AG04450 (cell line): Measurements from ENCODE around the gene GPR4. TPM values are rescaled to one million over a fixed set of nuclear protein-coding genes. Genes with fewer than 3 reads are reported as not detected.

Experiments used
- CTCF ChIA-PET: fragments of 300-600, 350-600 bp; formaldehyde crosslinking; extraction: SDS; loops from one replicate; lab custom pipeline; 2022; ENCODE audit warnings: antibody characterized with exemption, inconsistent platforms; lab: Charles Lee
- POLR2A ChIA-PET: fragments of 350-600 bp; formaldehyde crosslinking; extraction: SDS; loops from one replicate; lab custom pipeline; 2021; ENCODE audit warnings: antibody characterized with exemption, inconsistent platforms; lab: Yijun Ruan, JAX
- DNase-seq: peaks from one replicate; pipeline ENCODE4 v3.0.0-alpha.2; 2011; ENCODE audit warnings: low read depth, low spot score
- H3K27ac ChIP-seq: one replicate; pipeline ENCODE4 v1.5.1; 2012; ENCODE audit warnings: low read depth, low read length, control low read depth
- H3K27me3 ChIP-seq: one replicate; pipeline ENCODE4 v1.6.0; 2012; ENCODE audit warnings: low read length; ENCODE audit not compliant: control insufficient read depth, insufficient read depth
- H3K4me3 ChIP-seq: 2 replicates; pipeline ENCODE4 v1.5.1; 2011; ENCODE audit warnings: mild to moderate bottlenecking, low read depth, low read length, control low read depth
- H3K9me3 ChIP-seq: 2 replicates; pipeline ENCODE4 v1.5.1; 2012; ENCODE audit warnings: low read length; ENCODE audit not compliant: control insufficient read depth, insufficient read depth
- polyA plus RNA-seq: library from polyadenylated mRNA; depleted of rRNA; stranded (reverse); fragments of >200 nt; gene quantifications from 2 replicates; pipeline ENCODE4 v1.2.3, GENCODE V29; 2011
- TF ChIP-seq, protein P1 (sequence below): IDR thresholded peaks from 2 replicates; pipeline ENCODE4 v1.5.1; 2011; ENCODE audit warnings: low read depth, low read length, control low read depth, inconsistent platforms

GPR4 gene
- polyA plus RNA-seq, 1 experiment: not detected

DNA sequence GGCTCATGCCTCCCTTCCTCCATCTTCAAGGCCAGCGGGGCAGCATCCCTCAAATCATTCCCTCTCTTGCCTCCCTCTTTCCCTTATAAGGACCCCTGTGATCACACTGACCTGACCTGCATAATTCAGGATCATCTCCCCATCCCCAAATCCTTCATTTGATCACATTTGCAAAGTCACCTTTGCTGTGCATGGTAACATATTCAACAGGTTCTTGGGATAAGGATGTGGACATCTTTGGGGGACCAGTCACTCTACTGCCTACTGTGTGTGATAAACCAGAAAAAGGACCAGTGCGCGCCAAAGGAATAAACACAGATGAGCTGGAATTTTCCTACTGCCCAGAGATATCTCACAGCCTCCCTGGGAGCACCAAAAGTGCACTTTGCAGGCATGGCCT lies 25.3 kb downstream of the GPR4 start:
- peak overlapping the region; percentile 95 for H3K27ac ChIP-seq
- POLR2A ChIA-PET: interaction anchor here (0.5 to 1.8 kb wide), 4 partner anchors 24 to 68 kb away, joined by 3 to 6 read pairs (median 4); no protein-coding TSS in a partner anchor
- TF ChIP-seq, protein P1, sequence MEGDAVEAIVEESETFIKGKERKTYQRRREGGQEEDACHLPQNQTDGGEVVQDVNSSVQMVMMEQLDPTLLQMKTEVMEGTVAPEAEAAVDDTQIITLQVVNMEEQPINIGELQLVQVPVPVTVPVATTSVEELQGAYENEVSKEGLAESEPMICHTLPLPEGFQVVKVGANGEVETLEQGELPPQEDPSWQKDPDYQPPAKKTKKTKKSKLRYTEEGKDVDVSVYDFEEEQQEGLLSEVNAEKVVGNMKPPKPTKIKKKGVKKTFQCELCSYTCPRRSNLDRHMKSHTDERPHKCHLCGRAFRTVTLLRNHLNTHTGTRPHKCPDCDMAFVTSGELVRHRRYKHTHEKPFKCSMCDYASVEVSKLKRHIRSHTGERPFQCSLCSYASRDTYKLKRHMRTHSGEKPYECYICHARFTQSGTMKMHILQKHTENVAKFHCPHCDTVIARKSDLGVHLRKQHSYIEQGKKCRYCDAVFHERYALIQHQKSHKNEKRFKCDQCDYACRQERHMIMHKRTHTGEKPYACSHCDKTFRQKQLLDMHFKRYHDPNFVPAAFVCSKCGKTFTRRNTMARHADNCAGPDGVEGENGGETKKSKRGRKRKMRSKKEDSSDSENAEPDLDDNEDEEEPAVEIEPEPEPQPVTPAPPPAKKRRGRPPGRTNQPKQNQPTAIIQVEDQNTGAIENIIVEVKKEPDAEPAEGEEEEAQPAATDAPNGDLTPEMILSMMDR: no peak
- H3K27me3 ChIP-seq: no peaks in the 10 kb centered on the region
- no peak overlapping the region for H3K4me3 ChIP-seq
- no peak for DNase-seq
- CTCF ChIA-PET: interaction anchor here (1.4 kb wide), 1 partner anchor 18 kb away, joined by 4 read pairs; no protein-coding TSS in a partner anchor
- no peaks in the 10 kb centered on the region for H3K9me3 ChIP-seq

- H3K9me3 ChIP-seq: no peaks in the 10 kb centered on the region
- TF ChIP-seq, protein P1: no peak
- ChIA-PET POLR2A (no interaction called here), CTCF (no interaction called here)
- no peak overlapping the region for H3K27ac ChIP-seq
- no peak overlapping the region for H3K4me3 ChIP-seq
- no peak for DNase-seq
- no peaks in the 10 kb centered on the region for H3K27me3 ChIP-seq
Observed at GRCh38 chr19:45575216-45575615, 26.8 kb downstream of the GPR4 start.

GRCh38 chr19:45574526-45574925 lies 27.5 kb downstream of the GPR4 start:
- Histone ChIP-seq H3K27ac (no peak overlapping the region), H3K9me3 (no peaks in the 10 kb centered on the region), H3K4me3 (no peak overlapping the region), H3K27me3 (no peaks in the 10 kb centered on the region)
- ChIA-PET CTCF (interaction anchor here (1.0 kb wide), 1 partner anchor 16 kb away, joined by 3 read pairs; no protein-coding TSS in a partner anchor), POLR2A (no interaction called here)
- TF ChIP-seq, protein P1: no peak
- DNase-seq: no peak

DNA sequence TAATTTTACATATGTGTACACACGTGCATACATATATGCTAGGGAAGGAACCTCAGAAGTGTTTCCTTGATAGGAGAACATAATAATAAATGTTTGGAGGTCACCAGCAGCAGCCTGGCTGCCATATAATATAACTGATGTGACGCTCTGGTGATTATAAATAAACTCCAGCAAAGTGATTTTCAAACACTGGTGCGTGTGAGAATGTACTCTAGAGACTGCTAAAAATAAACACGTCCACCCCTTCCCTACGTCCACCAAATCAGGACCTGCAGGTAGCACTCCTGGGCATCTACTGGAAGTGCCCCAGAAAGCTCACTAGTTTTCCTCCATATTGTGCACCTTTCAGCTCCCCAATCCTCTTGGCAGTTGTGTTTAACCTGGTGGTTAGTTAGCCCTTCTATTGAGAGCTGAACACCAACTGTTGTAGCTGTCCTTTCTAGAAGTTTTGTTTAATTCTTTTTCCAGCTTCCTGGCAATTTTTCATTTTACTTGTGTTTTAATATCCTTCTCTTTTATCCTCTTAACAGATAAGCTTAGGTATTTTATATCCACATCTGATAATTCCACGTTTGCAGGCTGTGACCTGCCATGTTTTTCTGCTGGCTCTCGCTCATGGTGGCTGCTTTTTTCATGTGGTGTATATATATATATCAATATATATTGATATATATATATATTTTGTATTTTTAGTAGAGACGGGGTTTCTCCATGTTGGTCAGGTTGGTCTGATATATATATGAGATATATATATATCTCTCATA lies 30.4 kb downstream of the GPR4 start:
- H3K27ac ChIP-seq: no peak overlapping the region
- TF ChIP-seq, protein P1: no peak
- no peaks in the 10 kb centered on the region for H3K27me3 ChIP-seq
- ChIA-PET POLR2A (no interaction called here), CTCF (interaction anchor here (0.9 to 1.7 kb wide), 3 partner anchors 14 to 93 kb away, joined by 3 to 10 read pairs (median 4); no protein-coding TSS in a partner anchor)
- H3K9me3 ChIP-seq: no peaks in the 10 kb centered on the region
- H3K4me3 ChIP-seq: no peak overlapping the region
- DNase-seq: no peak
